GM23248 (cell line): ENCODE results near the gene FABP6.

Source experiments
- EZH2 ChIP-seq: fragments of 200-600 bp; sonication (generic); IDR thresholded peaks from 2 replicates; pipeline ENCODE4 v1.6.1; 2018; ENCODE audit warnings: antibody characterized with exemption, mild to moderate bottlenecking; ENCODE audit not compliant: insufficient read depth, poor library complexity, severe bottlenecking
- EZH2phosphoT487 ChIP-seq: fragments of 200-600 bp; sonication (generic); IDR thresholded peaks from 2 replicates; pipeline ENCODE4 v1.6.1; 2018; ENCODE audit warnings: antibody characterized with exemption, moderate library complexity, mild to moderate bottlenecking, low read depth; ENCODE audit not compliant: insufficient read depth

- TF ChIP-seq EZH2phosphoT487, result no peak
- TF ChIP-seq EZH2, result no peak
Measured at GRCh38 chr5:160180931-160181330, 48.4 kb upstream of the FABP6 start.
